AG09319 (cell line): ENCODE measurements around the gene ZMIZ1.

Source experiments
- DNase-seq: peaks from one replicate; pipeline ENCODE4 v3.0.0-alpha.2; 2010; ENCODE audit warnings: low read depth; ENCODE audit errors: extremely low read depth
- CTCF ChIP-seq: IDR thresholded peaks from 2 replicates; pipeline ENCODE4 v1.5.1; 2011; ENCODE audit warnings: low read depth, mild to moderate bottlenecking, inconsistent platforms, low read length, moderate library complexity

ZMIZ1 gene

GRCh38 chr10:79123547-79123963, 54.8 kb downstream of the ZMIZ1 start:
- no peak for DNase-seq
- no peak for TF ChIP-seq CTCF

- no peak for DNase-seq
- TF ChIP-seq CTCF = no peak
Observed at GRCh38 chr10:79124066-79124465, 55.3 kb downstream of the ZMIZ1 start.

- TF ChIP-seq CTCF = no peak
- no peak for DNase-seq
Observed at GRCh38 chr10:79125092-79125491, 56.3 kb downstream of the ZMIZ1 start.

- DNase-seq = no peak
- no peak for TF ChIP-seq CTCF
Observed at GRCh38 chr10:79126351-79127080, 57.8 kb downstream of the ZMIZ1 start.

- DNase-seq = no peak
- no peak for TF ChIP-seq CTCF
Observed at GRCh38 chr10:79127151-79127961, 58.6 kb downstream of the ZMIZ1 start.

GRCh38 chr10:79128241-79128922, 59.6 kb downstream of the ZMIZ1 start:
- no peak for TF ChIP-seq CTCF
- no peak for DNase-seq

- TF ChIP-seq CTCF = no peak
- DNase-seq = no peak
Observed at GRCh38 chr10:79128923-79129305, 60.1 kb downstream of the ZMIZ1 start.
